Kasumi-1 (cell line): ENCODE measurements around the gene PGPEP1.
"Not testable (repeated sequence)": the region's sequence is repeated elsewhere in the genome, so short reads cannot be mapped to it uniquely, and the experiment has no call there.

Source experiments
- DNase-seq, 2 experiments: peaks; one replicate each; lab custom pipeline; 2025; lab: John Stamatoyannopoulos, UW

Gene PGPEP1

GRCh38 chr19:18332917-18333530, 7.4 kb upstream of the PGPEP1 start:
- DNase-seq: no peak

GRCh38 chr19:18333680-18334079, 6.7 kb upstream of the PGPEP1 start:
- DNase-seq: no peak

- no peak for DNase-seq
Observed at GRCh38 chr19:18336121-18336520, 4.3 kb upstream of the PGPEP1 start.

GRCh38 chr19:18338541-18338940, 1.9 kb upstream of the PGPEP1 start:
- no peak for DNase-seq

GRCh38 chr19:18339723-18340122, 675 bp upstream of the PGPEP1 start:
- DNase-seq: peak; percentile 57 to 77

- DNase-seq: peak; percentile 43 to 64
Observed at GRCh38 chr19:18340990-18341868, 831 bp downstream of the PGPEP1 start.

GRCh38 chr19:18342090-18342632, 1.8 kb downstream of the PGPEP1 start:
- DNase-seq: no peak

GRCh38 chr19:18344582-18344950, 4.2 kb downstream of the PGPEP1 start:
- no peak for DNase-seq

GRCh38 chr19:18345296-18345695, 4.9 kb downstream of the PGPEP1 start:
- DNase-seq: no peak

- DNase-seq: no peak
Observed at GRCh38 chr19:18346091-18346490, 5.7 kb downstream of the PGPEP1 start.

- DNase-seq: no peak
Observed at GRCh38 chr19:18348171-18348570, 7.8 kb downstream of the PGPEP1 start.

- not testable (repeated sequence) for DNase-seq
Observed at GRCh38 chr19:18348818-18349339, 8.5 kb downstream of the PGPEP1 start.

GRCh38 chr19:18349524-18350128, 9.2 kb downstream of the PGPEP1 start:
- peak; percentile 38 to 43 for DNase-seq

GRCh38 chr19:18350490-18350889, 10.1 kb downstream of the PGPEP1 start:
- DNase-seq: no peak

GRCh38 chr19:18351544-18351943, 11.1 kb downstream of the PGPEP1 start:
- no peak for DNase-seq

GRCh38 chr19:18353378-18354005, 13.1 kb downstream of the PGPEP1 start:
- DNase-seq: no peak

- not testable (repeated sequence) for DNase-seq
Observed at GRCh38 chr19:18354743-18355142, 14.3 kb downstream of the PGPEP1 start.

GRCh38 chr19:18357041-18357440, 16.6 kb downstream of the PGPEP1 start:
- DNase-seq: no peak

GRCh38 chr19:18361646-18362045, 21.2 kb downstream of the PGPEP1 start:
- no peak for DNase-seq

- no peak for DNase-seq
Observed at GRCh38 chr19:18362934-18363542, 22.6 kb downstream of the PGPEP1 start.

GRCh38 chr19:18363787-18364186, 23.4 kb downstream of the PGPEP1 start:
- DNase-seq: no peak
